Immature natural killer cell (primary cell): ENCODE results near the gene NBPF6. TPM values are rescaled to one million over a fixed set of nuclear protein-coding genes. Genes with fewer than 3 reads are reported as not detected.
"Not testable (repeated sequence)": the region's sequence is repeated elsewhere in the genome, so short reads cannot be mapped to it uniquely, and the experiment has no call there.

Source experiments
- DNase-seq, 3 donors: peaks; one replicate each; pipeline ENCODE4 v3.0.0; 2022; ENCODE audit warnings: mixed read lengths in 1 of 3
- H3K27ac Mint-ChIP-seq, 6 donors: one replicate each; pipeline ENCODE4 v1.8.0; 2020; ENCODE audit warnings: mixed read lengths in 6 of 6, mild to moderate bottlenecking in 5 of 6, inconsistent platforms in 4 of 6, moderate library complexity in 3 of 6
- H3K27me3 Mint-ChIP-seq, 3 donors: one replicate each; pipeline ENCODE4 v1.8.0; 2020 to 2021; ENCODE audit warnings: low read depth in 3 of 3, mild to moderate bottlenecking in 3 of 3, mixed read lengths in 3 of 3, moderate library complexity in 3 of 3, inconsistent platforms in 1 of 3
- H3K36me3 Mint-ChIP-seq, 3 donors: one replicate each; pipeline ENCODE4 v1.8.0; 2020; ENCODE audit warnings: mixed read lengths in 3 of 3, inconsistent platforms in 2 of 3, mild to moderate bottlenecking in 2 of 3
- H3K4me1 Mint-ChIP-seq, 2 donors: one replicate each; pipeline ENCODE4 v1.8.0; 2020; ENCODE audit warnings: inconsistent platforms in 2 of 2, mild to moderate bottlenecking in 2 of 2, mixed read lengths in 2 of 2, moderate library complexity in 1 of 2
- H3K4me3 Mint-ChIP-seq, 5 donors: one replicate each; pipeline ENCODE4 v1.8.0; 2020; ENCODE audit warnings: mild to moderate bottlenecking in 5 of 5, mixed read lengths in 5 of 5, inconsistent platforms in 3 of 5, moderate library complexity in 3 of 5
- H3K9me3 Mint-ChIP-seq, 6 donors: one replicate each; pipeline ENCODE4 v1.8.0; 2020; ENCODE audit warnings: mild to moderate bottlenecking in 6 of 6, mixed read lengths in 6 of 6, inconsistent platforms in 4 of 6, moderate library complexity in 3 of 6
- polyA plus RNA-seq, 3 donors: library from polyadenylated mRNA; unstranded; fragments of 300-500 nt; fragmentation: Illumina TruSeq; gene quantifications; one replicate each; pipeline ENCODE4 v1.2.3, GENCODE V29; 2021

NBPF6 gene
- polyA plus RNA-seq, 3 donors from 2014 or later, result not detected

DNA sequence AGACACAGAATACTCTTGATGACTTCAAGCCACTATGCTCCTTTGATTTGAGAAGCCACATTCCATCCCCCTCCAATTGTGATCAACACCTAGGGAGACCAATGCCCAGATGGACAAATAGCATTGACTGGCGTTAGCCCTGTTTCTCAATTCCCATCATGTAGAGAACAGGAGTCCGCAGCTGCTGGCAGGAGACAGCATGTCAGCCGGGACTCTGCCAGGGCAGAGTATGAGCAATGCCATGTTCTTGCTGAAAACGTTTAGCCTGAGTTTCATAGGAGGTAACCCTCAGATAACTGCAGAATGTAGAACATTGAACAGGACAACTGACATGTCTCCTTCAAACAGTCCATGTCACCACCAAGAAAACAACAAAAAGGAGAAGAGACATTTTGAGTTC is 20.6 kb downstream of the NBPF6 start:
- H3K36me3 Mint-ChIP-seq, H3K4me3 Mint-ChIP-seq, DNase-seq, H3K27ac Mint-ChIP-seq, H3K9me3 Mint-ChIP-seq, H3K4me1 Mint-ChIP-seq: not testable (repeated sequence)
- peaks cover 2 to 16% (median 9%) of the 10 kb centered on the region in 3 donors for H3K27me3 Mint-ChIP-seq

DNA sequence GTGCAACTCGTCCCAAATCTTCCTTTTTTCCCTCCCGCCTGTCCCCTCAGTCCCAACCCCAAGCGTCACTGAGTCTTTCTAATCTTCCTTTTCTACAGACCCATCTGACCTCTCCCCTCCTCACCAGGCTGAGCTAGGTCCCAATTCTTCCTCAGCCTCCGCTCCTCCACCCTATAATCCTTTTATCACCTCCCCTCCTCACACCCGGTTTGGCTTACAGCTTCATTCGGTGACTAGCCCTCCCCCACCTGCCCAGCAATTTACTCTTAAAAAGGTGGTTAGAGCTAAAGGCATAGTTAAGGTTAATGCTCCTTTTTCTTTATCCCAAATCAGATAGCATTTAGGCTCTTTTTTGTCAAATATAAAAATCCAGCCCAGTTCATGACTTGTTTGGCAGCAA is 24.4 kb downstream of the NBPF6 start:
- peaks cover 6 to 15% (median 6%) of the 10 kb centered on the region in 3 donors for H3K27me3 Mint-ChIP-seq
- peaks cover 1 to 21% (median 14%) of the 10 kb centered on the region in 6 donors for H3K9me3 Mint-ChIP-seq
- not testable (repeated sequence) for H3K27ac Mint-ChIP-seq, DNase-seq, H3K4me3 Mint-ChIP-seq, H3K4me1 Mint-ChIP-seq
- H3K36me3 Mint-ChIP-seq, result peaks cover 7 to 10% (median 8%) of the 10 kb centered on the region in 3 donors

DNA sequence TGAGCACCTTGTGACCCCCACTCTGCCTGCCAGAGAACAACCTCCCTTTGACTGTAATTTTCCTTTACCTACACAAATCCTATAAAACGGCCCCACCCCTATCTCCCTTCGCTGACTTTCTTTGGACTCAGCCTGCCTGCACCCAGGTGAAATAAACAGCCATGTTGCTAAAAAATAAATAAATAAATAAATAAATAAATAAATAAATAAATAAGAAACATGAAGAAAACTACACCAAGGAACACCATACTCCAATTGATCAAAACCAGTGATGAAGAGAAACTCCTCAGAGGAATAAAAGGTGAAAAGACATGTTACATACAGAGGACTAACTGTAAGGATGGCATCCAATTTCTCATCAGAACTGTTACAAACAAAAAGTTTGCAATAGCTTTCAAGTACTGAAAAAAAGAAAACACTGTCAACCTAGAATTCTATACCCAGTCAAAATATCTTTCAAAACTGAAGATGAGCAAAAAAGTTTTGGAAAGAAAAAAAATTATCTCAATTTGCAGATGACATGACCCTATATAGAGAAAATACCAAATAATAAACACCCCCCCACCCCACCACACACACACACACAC is 28.4 kb downstream of the NBPF6 start:
- DNase-seq, result no peak
- Mint-ChIP-seq H3K4me1 (no peaks in the 10 kb centered on the region), H3K36me3 (peaks cover 10 to 14% (median 11%) of the 10 kb centered on the region in 3 donors), H3K9me3 (peaks cover under 1 to 34% (median 20%) of the 10 kb centered on the region in 6 donors), H3K27me3 (peaks cover 6 to 13% (median 10%) of the 10 kb centered on the region in 3 donors), H3K4me3 (no peak overlapping the region), H3K27ac (no peak overlapping the region)

DNA sequence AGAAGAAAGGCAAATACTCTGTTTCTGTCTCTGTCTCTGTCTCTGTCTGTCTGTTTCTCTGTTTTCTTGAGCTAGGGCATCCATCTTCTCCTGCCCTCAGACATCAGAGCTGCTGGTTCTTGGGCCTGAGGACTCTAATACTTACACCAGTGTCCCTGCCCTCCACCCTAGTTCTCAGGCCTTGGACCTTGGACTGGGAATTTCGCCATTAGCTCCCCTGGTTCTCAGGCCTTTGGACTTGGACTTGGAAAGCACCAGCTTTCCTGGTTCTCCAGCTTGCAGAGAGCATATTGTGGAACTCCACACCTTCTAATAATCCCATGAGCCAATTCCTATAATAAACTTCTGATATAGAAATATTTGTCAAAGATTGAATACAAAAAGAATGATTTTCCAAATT is 32.6 kb downstream of the NBPF6 start:
- Mint-ChIP-seq H3K9me3 (peaks cover 0 to 41% (median 21%) of the 10 kb centered on the region in 6 donors), H3K27me3 (peaks cover 0 to 21% (median 8%) of the 10 kb centered on the region in 3 donors), H3K36me3 (peaks cover 7 to 12% (median 11%) of the 10 kb centered on the region in 3 donors), H3K27ac (no peak overlapping the region), H3K4me1 (no peaks in the 10 kb centered on the region), H3K4me3 (no peak overlapping the region)
- no peak for DNase-seq

DNA sequence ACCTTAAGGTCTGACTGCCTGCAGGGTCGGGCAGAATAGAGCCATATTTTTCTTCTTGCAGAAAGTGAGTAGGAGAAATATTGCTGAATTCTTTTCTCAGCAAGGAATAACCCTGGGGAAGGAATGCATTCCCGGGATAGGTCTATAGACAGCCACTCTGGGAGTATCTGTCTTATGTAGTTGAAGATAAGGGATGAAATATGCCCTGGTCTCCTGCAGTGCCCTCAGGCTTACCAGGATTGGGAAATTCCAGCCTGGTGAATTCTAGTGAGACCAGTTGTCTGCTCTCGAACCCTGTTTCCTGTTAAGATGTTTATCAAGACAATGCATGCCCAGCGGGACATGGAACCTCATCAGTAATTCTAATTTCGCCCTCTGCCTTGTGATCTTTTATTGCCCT is 35.8 kb downstream of the NBPF6 start:
- peaks cover 0 to 15% (median 10%) of the 10 kb centered on the region in 3 donors for H3K27me3 Mint-ChIP-seq
- not testable (repeated sequence) for H3K4me1 Mint-ChIP-seq, H3K27ac Mint-ChIP-seq, H3K36me3 Mint-ChIP-seq, DNase-seq, H3K4me3 Mint-ChIP-seq
- peaks cover 0 to 11% (median 1%) of the 10 kb centered on the region in 6 donors for H3K9me3 Mint-ChIP-seq

DNA sequence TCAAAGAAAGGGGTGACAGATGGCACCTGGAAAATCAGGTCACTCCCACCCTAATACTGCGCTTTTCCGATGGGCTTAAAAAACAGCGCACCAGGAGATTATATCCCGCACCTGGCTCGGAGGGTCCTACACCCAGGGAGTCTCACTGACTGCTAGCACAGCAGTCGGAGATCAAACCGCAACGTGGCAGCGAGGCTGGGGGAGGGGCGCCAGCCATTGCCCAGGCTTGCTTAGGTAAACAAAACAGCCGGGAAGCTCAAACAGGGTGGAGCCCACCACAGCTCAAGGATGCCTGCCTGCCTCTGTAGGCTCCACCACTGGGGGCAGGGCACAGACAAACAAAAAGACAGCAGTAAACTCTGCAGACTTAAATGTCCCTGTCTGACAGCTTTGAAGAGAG is 36.6 kb downstream of the NBPF6 start:
- Mint-ChIP-seq H3K27me3 (peaks cover 0 to 16% (median 10%) of the 10 kb centered on the region in 3 donors), H3K9me3 (peaks cover 0 to 11% (median 1%) of the 10 kb centered on the region in 6 donors)
- not testable (repeated sequence) for DNase-seq, H3K27ac Mint-ChIP-seq, H3K36me3 Mint-ChIP-seq, H3K4me3 Mint-ChIP-seq, H3K4me1 Mint-ChIP-seq

DNA sequence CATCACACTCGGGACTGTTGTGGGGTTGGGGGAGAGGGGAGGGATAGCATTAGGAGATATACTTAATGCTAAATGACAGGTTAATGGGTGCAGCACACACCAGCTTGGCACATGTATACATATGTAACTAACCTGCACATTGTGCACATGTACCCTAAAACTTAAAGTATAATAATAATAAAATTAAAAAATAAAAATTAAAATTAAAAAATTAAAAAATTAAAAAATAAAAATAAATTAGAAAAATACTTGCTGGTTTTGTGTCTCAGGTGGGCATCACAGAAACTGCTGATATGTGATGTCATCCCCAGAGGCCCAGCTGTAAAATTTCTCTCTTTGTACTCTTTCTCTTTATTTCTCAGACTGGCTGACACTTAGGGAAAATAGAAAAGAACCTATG is 44.9 kb downstream of the NBPF6 start:
- not testable (repeated sequence) for H3K4me3 Mint-ChIP-seq, H3K4me1 Mint-ChIP-seq, H3K9me3 Mint-ChIP-seq, H3K36me3 Mint-ChIP-seq, H3K27ac Mint-ChIP-seq, DNase-seq
- H3K27me3 Mint-ChIP-seq, result peaks cover 2 to 11% (median 6%) of the 10 kb centered on the region in 3 donors

DNA sequence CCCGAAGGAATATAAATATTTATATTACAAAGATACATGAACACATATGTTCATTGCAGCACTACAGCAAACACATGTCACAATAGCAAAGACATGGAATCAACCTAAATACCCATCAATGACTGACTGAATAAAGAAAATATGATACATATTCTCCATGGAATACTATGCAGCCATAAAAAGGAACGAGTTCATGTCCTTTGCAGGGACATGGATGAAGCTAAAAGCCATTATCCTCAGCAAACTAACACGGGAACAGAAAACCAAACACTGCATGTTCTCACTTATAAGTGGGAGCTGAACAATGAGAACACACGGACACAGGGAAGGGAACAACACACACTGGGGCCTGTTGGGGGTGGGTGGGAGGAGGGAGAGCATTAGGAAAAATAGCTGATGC is 46.7 kb downstream of the NBPF6 start:
- not testable (repeated sequence) for H3K27ac Mint-ChIP-seq, H3K4me3 Mint-ChIP-seq, H3K36me3 Mint-ChIP-seq

DNA sequence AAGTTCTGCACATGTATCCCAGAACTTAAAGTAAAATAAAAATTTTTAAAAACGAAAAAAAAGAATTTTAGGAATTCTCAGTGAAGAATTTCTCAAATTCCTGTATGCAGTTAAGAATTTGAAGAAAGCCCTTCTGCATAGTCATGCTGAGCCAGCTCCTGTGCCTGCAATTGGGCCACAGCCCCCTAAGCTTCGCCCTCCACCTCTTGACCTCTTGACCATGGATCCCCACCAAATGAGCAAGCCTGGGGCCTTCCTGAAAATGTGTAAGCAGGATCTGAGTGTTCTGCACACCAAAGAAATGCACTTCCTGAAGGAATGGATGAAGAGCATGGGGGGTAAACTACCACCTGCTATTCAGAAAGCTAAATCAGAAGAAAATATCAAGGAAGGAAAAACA is 52.0 kb downstream of the NBPF6 start:
- Mint-ChIP-seq H3K27me3 (peaks cover 3 to 9% (median 5%) of the 10 kb centered on the region in 3 donors), H3K4me3 (no peak overlapping the region), H3K36me3 (peaks cover 0 to 4% (median 0%) of the 10 kb centered on the region in 3 donors), H3K4me1 (no peaks in the 10 kb centered on the region), H3K27ac (no peak overlapping the region), H3K9me3 (no peaks in the 10 kb centered on the region)
- no peak for DNase-seq

More for the DNA sequence above, 46.7 kb downstream of the NBPF6 start:
- H3K4me1 Mint-ChIP-seq, DNase-seq, H3K9me3 Mint-ChIP-seq: not testable (repeated sequence)
- H3K27me3 Mint-ChIP-seq, result peaks cover 0 to 13% (median 7%) of the 10 kb centered on the region in 3 donors

DNA sequence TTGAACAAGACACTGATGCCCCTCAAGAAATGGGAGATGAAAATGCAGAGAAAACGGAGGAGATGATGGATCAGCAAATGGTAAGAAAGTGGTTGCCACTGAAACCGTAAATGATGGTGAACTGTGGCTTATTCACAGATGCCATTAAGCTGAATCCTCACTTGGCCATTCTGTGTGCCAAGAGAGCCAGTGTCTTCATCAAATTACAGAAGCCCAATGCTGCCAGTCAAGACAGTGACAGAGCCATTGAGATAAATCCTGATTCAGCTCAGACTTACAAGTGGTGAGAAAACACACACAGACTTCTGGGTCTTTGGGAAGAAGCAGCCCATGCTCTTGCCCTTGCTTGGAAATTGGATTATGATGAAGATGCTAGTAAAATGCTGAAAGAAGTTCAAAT is 52.5 kb downstream of the NBPF6 start:
- Mint-ChIP-seq H3K4me3 (peak overlapping the region in 1 of 5 donors; percentile 3), H3K9me3 (no peaks in the 10 kb centered on the region), H3K4me1 (no peaks in the 10 kb centered on the region), H3K27ac (no peak overlapping the region), H3K36me3 (peaks cover 0 to 4% (median 0%) of the 10 kb centered on the region in 3 donors), H3K27me3 (peaks cover 3 to 9% (median 5%) of the 10 kb centered on the region in 3 donors)
- no peak for DNase-seq

DNA sequence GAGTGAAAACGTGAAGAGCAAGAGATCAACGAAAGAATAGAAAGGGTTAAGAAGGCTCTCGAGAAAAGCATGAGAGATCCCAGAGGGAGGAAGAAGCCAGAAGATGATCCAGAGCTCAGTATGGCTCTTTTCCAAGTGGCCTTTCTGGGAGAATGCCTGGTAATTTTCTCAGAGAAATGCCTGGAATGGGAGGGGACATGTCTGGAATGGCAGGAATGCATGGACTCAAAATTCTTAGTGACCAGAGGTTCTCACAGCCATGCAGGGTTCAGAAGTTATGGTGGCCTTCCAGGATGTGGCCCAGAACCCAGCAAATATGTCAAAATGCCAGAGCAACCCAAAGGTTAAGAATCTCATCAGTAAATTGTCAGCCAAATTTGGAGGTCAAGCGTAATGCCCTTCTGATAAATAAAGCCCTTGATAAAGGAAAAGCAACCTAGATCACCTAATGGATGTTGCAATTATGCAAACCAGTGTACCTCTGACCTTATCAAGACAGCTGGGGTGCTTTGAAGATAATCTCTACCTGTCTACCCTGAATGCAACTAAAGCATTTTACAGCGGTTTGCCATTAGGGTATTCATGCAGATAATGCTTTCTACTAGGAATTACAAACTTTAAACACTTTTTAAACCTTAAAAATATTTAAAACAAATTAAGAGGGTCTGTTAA is 53.1 kb downstream of the NBPF6 start:
- H3K27ac Mint-ChIP-seq, result no peak overlapping the region
- DNase-seq, result no peak
- peaks cover 3 to 10% (median 7%) of the 10 kb centered on the region in 3 donors for H3K27me3 Mint-ChIP-seq
- H3K4me3 Mint-ChIP-seq, result peak overlapping the region in 1 of 5 donors; percentile 3
- peaks cover 0 to 4% (median 0%) of the 10 kb centered on the region in 3 donors for H3K36me3 Mint-ChIP-seq
- H3K9me3 Mint-ChIP-seq, result no peaks in the 10 kb centered on the region
- no peaks in the 10 kb centered on the region for H3K4me1 Mint-ChIP-seq

DNA sequence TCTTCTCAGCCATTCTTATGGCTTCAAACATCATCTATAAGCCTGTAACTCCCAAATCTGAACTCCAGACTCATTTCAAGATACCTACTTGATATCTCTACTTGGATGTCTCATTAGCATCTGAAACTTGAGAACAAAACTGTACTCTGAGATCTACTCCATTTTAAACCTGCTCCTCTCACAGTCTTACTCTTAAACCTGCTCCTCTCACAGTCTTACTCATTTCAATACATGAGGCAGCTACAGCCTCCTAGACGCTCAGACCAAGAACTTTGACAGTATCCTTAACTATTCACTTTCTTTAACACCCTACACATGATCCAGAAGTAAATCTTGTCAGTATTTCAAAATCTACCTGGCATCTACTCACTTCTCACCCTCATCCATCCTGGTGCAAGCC is 54.3 kb downstream of the NBPF6 start:
- Mint-ChIP-seq H3K4me1 (no peaks in the 10 kb centered on the region), H3K27me3 (peaks cover 2 to 10% (median 7%) of the 10 kb centered on the region in 3 donors), H3K27ac (no peak overlapping the region), H3K36me3 (peaks cover 0 to 4% (median 0%) of the 10 kb centered on the region in 3 donors), H3K9me3 (no peaks in the 10 kb centered on the region), H3K4me3 (no peak overlapping the region)
- DNase-seq, result no peak

DNA sequence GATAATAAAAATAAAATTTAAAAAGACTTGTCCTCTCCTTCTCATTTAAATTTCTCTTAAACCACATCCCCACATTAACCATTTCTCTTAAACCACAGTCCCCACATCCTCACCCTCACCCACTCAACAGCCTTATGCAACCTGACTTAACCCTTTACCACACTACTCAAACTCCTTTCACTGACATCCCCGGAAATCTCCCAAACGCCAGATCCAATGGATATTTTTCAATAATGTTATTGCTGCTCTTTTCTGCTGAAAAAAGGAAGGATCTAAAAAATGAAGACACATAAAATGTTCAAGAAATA is 55.6 kb downstream of the NBPF6 start:
- no peak overlapping the region for H3K27ac Mint-ChIP-seq
- no peaks in the 10 kb centered on the region for H3K9me3 Mint-ChIP-seq
- DNase-seq, result peak; percentile 26 to 52 (median 37)
- peaks cover 0 to 4% (median 0%) of the 10 kb centered on the region in 3 donors for H3K36me3 Mint-ChIP-seq
- H3K4me3 Mint-ChIP-seq, result no peak overlapping the region
- no peaks in the 10 kb centered on the region for H3K4me1 Mint-ChIP-seq
- peaks cover 2 to 10% (median 7%) of the 10 kb centered on the region in 3 donors for H3K27me3 Mint-ChIP-seq

DNA sequence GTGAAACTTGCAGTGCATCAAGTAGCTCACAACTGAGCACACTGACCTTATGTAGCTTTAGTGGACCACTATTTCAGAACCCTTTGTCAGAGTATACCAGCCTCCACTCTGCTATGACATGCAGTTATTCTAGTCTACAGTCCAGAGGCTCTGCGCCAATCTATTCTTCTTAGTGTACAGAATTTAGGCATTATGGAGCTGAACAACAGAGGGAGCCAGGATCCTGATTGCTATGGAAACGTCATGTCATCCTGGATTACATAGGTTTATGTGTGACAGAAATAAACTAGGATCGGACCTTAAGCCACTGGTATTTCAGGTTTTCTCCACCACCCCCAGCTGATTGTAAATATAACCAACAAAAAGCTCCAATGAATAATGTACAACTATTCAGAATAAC is 61.6 kb downstream of the NBPF6 start:
- Mint-ChIP-seq H3K4me3 (no peak overlapping the region), H3K27ac (no peak overlapping the region), H3K4me1 (no peaks in the 10 kb centered on the region), H3K36me3 (no peaks in the 10 kb centered on the region), H3K9me3 (no peaks in the 10 kb centered on the region), H3K27me3 (peaks cover under 1 to 2% (median 2%) of the 10 kb centered on the region in 3 donors)
- DNase-seq, result no peak
